Right hindlimb (tissue), 1 donor: ENCODE data around the gene BPIFA2.
"Not testable (repeated sequence)": the region's sequence is repeated elsewhere in the genome, so short reads cannot be mapped to it uniquely, and the experiment has no call there.

Experiments used
- DNase-seq: peaks from one replicate; pipeline ENCODE4 v3.0.0-alpha.2; 2018

BPIFA2 gene, protein sequence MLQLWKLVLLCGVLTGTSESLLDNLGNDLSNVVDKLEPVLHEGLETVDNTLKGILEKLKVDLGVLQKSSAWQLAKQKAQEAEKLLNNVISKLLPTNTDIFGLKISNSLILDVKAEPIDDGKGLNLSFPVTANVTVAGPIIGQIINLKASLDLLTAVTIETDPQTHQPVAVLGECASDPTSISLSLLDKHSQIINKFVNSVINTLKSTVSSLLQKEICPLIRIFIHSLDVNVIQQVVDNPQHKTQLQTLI

DNA sequence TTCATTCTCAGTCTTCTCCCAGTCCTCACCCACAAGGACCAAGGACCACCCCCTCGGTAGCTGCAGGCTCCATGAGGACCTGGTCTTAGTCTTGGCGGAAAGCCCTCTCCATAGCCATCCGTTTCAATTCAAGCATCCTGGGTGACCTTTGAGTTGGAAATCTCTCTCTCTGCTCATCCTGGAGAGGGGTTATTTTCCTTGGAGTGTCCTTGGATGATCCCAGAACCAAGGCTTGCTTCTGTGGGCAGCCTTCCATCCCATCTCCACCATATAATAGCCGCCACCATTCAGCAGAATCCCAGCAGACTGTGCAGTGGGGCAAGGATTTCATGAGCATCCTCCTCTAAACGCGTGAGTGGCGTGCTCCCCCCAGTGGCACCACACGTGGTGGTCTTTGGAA is at the start of gene BPIFA2:
TSS of gene BPIFA2 (plus strand) at position 301 of the 400 bp plus-strand sequence. CDS start 987 bp downstream, outside the sequence.
- DNase-seq: no peak

DNA sequence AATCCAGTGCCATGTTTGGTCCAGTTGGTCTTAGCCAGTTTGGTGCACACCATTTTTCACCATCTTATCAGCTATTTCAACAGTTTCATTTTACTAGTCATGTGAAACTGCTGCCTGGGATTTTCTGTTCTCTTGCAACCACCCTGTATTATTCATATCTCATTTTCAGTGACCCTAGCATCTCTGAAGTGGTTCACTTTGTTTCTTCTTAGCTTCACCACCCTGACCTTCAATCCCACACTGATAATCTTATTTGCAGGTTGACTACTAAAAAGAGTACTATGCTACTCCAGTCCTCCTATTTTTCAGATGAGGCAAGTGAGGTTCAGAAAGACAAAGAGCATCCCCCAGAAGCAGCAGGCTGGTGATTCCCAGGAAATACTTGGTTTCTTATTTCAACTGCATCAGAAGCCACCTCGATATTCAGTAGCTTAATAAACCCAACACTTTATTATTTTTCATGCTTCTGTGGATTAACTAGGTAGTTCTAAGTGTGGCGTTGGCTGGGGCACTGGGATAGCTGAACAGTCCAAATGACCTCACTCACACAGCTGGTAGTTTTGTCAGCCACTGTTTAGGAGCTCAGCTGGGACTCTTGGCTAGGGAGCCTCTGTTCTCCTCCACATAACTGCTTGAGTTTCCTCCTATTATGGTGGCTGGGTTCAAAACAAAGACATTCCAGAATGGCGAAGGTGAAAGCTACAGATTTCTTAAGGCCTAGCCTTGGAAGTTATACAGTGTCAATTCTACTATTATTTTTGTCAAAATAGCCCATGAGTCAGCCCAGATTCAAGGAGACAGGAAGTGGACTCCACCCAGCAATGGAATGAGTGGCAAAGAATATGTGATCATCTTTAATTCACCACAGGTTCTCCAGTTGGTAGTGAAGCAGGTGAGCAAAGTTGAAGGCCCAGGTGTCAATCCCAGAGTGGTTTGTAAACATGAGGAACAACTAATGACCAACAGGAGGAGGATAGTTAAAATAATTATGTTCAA is 47.9 kb upstream of the BPIFA2 start:
- no peak for DNase-seq

DNA sequence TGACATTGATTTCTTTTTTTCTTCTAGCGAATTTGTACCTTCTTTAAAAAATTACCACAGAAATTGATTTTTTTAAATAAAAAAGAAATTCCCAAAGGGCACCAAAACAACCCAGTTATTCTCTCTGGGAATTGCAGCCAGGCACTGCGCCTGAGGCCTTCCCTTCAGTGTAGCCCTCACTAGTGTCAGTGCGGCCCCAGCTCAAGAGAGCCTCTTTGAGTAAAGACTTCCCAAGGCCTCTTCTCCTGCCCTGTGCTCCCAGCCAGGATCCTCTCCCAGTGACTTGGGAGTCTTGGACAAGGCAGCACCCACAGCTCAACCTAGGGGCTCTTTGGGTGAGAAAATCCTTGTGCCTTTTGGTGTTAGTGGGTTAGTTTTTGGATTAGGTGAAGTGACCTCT is 47.0 kb upstream of the BPIFA2 start:
- no peak for DNase-seq

DNA sequence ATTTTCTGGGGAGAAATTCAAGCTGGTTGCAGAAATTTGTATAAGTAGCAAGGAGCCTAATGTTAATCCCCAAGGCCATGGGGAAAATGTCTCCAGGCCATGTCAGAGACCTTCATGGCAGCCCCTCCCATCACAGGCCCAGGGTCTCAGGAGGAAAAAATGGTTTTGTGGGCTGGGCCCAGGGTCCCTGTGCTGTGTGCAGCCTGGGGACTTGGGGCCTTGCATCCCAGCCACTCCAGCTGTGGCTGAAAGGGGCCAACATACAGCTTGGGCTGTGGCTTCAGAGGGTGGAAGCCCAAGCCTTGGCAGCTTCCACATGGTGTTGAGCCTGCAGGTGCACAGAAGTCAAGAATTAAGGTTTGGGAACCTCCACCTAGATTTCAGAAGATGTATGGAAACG is 45.7 kb upstream of the BPIFA2 start:
- not testable (repeated sequence) for DNase-seq

DNA sequence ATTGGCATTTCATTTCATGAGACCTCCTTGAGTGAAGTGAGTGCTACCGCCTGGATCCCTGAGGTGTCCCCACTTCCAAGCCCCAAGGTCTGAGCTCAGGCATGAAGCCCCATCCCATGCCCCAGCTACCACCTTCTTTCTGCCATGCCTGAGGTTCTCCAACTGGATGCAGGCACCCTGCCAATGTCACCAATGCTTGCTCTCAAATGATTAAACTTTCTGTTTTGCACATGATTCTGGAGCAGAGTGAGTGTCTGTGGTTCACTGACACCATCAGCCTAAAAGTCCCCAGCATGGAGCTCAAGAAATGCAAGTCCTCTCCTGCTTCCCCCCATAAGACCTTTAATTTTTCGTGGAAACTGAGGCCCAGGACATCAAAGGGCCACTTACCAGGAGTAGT is 43.7 kb upstream of the BPIFA2 start:
- DNase-seq: no peak

DNA sequence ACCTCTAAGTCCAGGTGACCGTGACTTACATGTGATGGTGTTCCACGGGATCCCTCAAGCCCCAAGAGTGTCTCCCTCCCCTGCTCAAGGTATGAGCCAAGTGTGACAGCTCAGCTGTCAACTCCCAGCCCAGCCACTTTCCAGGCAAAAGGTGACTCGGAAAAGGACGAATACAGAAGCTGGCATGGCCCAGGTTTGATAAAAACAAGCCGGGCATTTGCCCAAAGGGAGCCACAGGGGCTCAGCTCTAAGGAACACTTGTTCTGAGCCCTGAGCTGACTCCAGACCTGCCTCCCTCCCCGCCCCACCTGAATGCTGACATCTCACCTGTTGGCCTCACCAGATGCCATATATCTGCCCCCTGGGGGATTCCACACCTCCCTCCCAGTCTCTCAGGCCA is 43.0 kb upstream of the BPIFA2 start:
- DNase-seq: no peak

DNA sequence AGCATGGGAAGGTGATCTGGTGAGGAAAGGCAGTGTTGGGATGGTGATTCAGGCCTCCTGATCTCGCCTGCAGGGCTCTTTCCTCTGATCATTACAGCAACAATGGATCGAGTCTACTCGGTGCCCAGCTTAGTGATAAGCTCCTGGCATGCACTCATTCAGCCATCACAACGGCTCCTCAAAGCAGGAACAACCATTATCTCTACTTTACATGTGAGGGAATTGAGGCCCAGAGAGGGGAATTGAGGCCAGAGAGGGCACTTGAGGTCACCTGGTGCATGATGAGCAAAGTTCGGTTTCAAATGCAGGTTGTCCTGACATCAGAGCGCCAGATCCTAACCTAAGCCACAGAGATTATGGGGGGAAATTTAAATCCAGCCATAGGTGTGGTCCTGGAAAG is 42.0 kb upstream of the BPIFA2 start:
- DNase-seq: no peak

DNA sequence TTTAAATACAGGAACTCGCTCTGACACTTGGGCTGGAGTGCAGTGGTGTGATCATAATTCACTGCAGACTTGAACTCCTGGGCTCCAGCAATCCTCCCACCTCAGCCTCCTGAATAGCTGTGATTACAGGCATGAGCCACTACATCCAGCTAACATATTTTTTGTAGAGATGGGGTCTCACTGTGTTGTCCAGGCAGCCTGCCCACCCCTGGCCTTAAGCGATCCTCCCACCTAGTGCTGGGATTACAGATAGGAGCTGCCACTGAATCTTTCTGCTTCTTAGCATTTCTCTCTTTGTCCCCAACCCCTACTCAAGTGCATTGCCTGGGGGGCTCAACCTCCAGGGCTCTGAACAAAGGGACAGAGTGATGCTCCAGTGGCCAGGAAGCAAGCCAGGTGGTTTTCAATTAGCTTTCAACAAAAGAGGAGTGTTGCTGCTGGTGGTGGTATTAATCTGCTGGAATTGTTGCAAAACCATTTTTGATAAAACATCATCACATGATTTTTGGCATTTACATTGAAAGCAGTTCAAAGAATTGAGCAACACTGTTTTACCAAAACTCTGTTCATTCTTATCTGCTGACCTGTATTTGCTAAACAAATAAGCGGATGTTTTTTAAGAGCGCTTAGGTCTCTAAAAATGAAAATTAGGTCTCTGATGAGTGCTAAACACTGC is 40.4 kb upstream of the BPIFA2 start:
- DNase-seq: no peak

DNA sequence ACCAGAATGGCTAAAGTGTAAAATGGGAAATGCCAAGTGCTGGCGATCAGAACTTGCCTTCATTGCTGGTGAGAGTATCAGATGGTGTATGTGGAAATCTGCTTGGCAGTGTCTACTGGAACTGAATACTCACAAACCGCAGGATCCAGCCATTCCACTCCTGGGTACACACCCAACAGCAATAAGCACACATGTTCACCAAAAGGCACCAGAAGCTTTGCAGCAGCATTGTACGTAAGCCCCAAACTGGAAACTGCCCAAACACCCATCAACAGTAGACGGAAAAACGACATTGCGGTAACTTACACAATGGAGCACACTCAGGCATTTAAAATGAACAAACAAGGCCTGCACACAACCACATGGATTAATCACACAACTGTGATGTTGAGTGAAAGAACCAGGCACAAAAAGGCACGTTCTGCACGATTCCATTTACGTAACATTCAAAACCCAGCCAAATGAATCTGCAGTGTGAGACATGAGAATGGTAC is 37.3 kb upstream of the BPIFA2 start:
- DNase-seq: no peak

DNA sequence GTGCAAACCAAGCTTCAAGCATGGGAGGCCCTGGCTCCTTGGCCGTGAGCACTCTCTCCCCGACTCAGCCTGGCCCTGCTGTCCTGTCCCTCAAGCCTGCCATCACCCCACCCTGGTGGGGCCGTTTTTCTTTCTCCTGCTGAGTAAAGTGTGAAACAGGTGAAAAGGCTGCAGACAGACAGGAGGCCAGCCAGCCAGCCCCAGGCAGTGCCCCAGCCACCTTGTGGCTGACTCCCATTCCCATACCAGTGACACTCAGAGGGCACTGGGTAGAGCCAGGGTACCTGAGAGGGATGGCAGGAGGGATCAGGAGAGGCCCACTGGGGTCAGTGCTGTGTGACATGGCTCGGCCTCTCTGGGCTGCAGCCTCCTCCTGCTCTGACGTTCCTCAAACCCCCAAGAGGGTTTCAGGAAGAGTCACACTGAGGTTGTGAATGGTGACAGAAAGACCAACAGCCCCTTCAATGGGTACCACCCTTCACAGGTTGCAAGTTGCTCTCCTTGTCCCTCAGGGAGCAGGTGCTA is 35.9 kb upstream of the BPIFA2 start:
- no peak for DNase-seq

DNA sequence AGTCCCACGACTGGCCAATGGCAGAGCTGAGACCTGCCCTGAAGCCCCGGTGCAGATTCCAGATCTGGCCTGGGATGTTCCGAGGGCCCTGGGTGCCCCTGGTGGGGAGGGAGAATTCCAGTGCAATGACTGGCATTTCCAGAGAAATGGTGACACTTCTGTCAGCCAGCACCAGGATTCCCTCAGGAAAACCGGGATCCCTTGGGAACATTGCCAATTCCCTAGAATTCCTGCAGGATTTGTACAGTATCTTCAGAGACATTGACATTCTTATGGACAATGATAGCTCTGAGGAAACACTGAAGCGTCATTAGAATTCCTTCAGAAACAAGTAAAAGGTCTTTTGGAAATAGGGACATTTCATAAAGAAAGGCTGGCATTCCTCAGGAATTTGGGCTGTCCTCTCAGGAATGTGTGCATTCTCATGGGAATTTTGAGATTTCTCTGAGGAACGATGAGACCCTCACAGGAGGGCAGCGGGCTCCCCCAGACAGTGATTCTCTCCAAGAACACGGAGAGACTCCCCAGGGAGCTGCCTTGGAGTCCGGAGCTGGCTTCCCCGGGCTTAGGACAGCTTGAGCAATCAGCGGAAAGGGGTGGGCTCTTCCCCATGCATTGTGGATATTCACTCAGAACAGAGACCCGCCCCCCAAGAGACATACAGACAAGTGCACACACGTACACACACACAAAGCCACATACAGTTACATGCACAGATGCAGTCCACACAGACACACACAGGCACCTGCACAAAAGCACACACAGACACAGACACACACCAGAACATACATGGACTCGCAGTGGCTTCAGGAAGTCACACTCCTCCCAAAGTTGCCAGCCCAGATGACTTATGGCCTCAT is 35.2 kb upstream of the BPIFA2 start:
- no peak for DNase-seq

DNA sequence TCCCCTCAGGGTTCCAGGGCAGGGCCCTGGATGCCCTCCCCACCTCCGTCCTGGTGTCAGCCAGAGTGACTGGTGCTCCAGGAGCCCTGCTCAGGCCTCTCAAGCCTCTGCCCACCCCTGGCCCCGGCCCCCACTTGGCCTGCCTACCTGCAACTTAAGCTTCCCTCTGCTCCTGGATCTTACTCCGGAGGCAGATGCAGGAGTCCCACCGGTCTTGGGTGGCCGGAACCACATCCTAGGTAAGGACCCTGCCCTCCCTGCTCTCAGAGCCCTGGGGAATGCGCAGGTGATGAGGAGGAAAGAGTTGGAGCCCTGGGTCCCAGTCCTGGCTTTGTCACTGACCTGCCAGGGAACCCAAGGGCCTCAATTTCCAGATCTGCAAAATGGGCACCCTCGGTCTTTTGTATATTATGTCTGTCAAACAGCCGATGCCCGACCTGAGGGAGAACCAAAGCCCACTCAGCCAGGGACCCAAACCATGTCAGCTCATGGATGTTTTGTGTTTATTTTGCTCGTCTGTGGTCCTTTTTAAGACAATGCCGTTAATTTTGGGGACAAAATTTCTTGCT is 34.5 kb upstream of the BPIFA2 start:
- DNase-seq: no peak

DNA sequence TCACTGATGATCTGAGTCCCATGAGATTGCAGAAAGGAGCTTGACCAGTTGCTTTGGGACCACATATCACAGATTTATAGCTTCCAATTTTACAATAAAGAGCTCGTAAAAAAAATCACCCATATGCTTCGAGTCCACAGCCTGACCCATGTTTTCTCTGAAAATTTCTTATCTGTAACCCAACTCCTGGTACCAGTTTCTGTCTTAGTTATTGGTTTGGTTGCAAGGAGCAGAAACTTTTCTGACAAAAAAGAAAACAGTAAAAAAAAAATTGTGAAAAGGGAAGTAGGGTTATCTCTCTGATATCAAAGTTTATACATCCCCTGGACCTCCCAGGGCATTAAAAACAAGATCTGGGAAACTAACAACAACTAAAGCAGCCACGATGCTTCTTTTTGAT is 30.8 kb upstream of the BPIFA2 start:
- DNase-seq: no peak

DNA sequence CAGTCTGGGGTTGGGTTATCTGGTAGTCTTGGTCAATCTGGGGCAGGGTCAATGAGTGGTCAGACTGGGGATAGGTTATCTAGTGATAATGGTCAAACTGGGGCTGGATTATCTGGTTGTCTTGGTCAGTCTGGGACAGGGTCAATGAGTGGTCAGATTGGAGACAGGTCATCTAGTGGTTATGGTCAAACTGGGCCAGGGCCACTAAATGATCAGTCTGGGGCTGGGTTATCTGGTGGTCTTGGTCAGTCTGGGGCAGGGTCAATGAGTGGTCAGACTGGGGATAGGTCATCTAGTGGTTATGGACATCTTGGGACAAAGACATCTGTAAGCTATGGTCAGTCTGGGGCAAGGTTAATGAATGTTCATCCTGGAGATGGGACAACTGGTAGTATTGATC is 28.5 kb upstream of the BPIFA2 start:
- no peak for DNase-seq

DNA sequence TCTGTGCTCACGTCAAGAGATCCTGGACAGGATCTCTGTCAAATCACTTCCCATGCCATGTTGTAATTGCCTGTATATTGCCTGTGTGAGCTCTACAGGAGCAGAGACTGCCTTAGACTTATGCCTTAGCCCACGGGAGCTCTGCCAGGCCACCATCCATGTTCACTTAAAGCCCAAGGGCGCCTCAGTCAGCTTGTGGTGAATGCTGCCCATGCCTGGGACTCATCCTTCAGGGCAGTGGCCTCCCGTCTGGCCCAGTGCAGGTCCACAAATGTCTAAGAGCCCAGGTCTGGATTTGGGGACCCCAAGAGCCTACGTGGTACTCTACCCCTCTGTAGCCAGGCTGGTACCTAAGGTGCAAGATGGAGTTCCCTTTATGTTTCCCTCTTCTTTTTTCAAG is 22.4 kb upstream of the BPIFA2 start:
- DNase-seq: no peak

DNA sequence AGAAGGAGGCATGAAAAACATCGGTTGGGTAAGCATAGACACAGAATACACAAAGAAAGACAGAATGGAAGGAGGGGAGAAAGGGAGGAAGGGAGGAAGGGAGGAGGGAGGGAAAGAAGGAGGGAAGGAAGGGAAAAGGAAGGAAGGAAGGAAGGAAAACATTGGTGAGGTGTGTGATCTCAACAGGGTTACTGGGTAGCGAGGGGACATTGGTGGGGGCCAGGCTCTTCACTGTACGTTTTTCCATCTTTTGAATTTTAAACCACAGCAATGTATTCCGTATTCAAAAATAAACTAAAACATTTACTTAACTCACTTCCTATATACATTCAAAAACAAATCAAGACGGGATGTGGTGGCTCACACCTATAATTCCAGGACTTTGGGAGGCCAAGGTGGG is 20.7 kb upstream of the BPIFA2 start:
- DNase-seq: no peak

DNA sequence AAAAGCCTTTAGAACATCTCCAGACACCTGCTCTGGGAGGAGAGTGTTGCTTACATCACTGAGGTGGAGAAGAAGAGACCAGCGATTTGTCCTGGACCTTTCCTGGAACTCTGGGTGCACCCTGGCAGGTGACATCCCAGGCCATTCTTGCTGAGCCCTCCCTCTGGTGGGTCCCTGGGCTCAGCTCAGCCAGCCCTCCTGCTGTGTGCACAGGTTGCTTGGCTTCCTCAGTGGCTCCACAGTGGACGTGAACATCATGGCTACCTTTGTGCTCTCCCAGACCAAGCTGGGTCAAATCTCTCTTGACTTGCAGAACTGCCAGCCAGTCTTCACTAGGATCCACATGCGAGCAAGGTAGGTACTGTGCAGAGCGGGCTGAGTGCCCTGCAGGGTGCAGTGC is 19.9 kb upstream of the BPIFA2 start:
- DNase-seq: no peak

DNA sequence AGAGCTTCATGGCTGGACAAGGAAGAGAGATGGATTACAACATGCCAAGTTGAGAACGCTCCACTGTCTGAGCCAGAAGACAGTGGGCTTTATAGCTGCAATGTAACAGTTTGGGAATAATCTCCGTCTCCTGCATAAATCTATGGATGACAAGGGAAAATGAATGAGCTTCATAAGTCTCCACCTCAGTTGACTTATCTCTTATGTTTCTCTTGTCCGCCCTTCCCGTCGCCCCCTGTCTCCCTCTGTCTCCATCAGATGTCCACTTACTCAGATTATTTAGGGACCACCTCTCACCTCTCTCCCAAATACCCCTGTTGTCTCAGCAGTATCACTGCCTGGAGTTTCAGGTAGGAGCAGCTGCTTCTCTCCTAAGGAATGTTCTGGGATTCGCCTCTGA is 13.7 kb upstream of the BPIFA2 start:
- no peak for DNase-seq

DNA sequence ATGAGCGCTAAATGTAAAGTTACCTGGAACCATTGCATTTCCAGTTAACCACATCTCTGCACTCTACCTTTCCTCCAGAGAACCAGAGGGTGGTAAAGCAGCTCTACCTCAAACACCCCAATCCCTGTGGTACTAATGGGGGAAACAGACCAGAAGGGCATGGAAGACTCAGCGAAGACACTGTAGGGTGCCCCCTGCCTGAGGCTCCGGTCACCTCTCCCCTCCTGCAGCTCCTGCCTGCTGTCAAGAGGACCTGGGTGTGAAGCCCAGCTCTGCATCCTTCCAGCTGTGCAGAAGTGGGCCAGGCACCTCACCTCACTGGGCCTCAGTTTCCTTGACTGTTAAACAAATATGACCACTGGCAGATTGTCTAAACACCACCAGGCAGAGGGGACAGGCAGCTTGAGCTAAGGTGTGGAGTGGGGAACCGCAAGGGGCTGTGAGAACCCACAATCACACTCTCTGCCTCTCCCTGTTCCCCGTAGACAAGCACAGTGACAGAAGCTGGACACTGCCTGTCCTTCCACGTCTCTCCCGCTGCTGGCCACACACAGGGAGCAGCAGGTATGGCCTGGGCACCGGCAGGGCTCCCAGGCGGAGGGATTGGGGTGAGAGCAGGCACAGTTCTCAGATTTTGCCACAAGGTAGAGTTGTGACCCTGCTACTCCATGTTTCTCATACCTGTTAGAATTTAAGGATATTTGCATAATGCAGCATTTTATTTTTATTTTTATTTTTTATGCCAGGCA is 9.1 kb upstream of the BPIFA2 start:
- no peak for DNase-seq

DNA sequence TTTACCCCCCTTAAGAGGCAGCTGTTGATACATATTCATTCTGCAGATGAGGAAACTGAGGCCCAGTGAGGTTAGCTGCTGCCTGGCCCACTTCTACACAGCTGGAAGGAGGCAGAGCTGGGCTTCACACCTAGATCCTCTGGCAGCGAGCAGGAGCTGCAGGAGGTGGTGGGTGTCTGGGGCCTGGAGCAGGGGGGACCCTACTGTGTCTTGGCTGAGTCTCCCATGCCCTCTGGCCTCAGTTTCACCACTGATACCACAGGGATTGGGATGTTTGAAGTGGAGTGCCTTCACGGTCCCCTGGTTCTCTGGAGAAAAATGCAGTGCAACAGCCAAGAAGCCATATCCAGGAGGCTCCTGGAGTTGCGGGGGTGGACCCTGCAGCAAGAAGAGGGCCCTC is 8.2 kb upstream of the BPIFA2 start:
- DNase-seq: no peak

DNA sequence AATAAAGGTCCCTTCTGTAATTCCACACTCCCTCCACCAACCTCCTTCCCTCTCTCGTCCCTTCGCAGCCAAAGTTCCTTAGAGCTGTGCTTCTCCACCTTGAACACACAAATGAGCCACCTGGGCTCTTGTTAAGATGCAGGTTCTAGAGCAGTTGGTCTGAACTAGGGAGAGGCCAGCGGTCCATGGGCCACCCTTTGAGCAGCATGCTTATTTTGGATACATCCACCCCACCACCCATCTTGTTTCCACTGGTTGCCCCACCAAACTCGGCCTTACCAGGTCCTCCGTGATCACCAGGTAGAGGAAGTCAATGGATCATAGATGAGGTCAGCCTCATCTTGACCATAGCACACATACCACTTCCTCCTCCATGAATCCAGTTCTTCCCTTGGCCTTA is 7.3 kb upstream of the BPIFA2 start:
- DNase-seq: no peak
